Measurements from ENCODE around the gene PTHLH. TPM values are rescaled to one million over a fixed set of nuclear protein-coding genes. Genes with fewer than 3 reads are reported as not detected.

PTHLH gene
- total RNA-seq, 1 donor from 2014 or later = not detected

Other genes starting within 250 kb of the PTHLH start
- 6.4 TPM for gene KLHL42, start 192.5 kb downstream of the PTHLH start, total RNA-seq
- not detected for gene MANSC4, start 192.5 kb downstream of the PTHLH start, total RNA-seq
- 46.0 TPM for gene CCDC91, start 217.7 kb upstream of the PTHLH start, total RNA-seq

Data from left ventricle myocardium superior (tissue), 1 donor.